ENCODE data around the gene RGS3.

The RGS3 gene

DNA sequence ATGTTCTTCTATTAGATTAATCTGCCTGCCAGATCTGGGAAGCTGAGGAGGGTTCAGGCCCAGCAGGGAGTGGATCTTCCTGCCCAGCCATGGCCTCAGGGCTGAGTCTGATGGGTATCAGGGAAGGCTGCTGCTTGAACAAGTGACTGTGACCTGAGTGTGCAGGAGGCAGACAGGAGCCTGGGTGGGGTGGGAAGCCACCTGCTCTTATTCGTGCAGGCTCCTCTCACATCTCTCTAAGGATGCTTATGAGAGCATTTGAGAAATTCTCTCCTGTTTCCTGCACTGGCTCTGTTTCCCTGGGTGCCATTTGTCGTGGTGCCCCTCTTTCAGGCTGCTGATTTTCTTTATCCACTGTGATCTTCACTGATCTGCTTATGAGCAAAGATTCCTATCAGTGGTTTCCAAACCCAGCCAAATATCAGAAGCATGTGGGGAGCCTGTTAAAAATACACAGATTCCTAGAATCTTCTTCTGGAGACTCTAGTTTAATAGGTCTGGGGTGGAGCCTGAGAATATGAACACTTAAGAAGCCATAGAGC, 2.1 kb downstream of the RGS3 start:
- no peak for DNase-seq

DNA sequence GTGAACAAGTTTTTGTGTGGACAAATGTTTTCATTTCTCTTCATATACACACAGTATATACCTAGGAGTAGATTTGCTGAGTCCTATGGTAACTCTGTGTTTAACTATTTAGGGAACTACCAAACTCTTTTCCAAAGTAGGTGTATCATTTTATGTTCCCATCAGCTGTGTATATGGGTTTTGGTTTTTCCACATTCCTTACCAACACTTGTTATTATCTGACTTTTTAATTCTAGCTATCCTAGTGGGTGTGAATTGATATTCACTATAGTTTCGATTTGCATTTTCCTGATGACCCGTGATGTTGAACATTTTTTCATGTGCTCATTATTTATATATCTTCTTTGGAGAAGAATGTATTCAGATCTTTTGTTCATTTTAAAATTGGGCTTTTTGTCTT, 3.7 kb downstream of the RGS3 start:
- DNase-seq, result no peak

DNA sequence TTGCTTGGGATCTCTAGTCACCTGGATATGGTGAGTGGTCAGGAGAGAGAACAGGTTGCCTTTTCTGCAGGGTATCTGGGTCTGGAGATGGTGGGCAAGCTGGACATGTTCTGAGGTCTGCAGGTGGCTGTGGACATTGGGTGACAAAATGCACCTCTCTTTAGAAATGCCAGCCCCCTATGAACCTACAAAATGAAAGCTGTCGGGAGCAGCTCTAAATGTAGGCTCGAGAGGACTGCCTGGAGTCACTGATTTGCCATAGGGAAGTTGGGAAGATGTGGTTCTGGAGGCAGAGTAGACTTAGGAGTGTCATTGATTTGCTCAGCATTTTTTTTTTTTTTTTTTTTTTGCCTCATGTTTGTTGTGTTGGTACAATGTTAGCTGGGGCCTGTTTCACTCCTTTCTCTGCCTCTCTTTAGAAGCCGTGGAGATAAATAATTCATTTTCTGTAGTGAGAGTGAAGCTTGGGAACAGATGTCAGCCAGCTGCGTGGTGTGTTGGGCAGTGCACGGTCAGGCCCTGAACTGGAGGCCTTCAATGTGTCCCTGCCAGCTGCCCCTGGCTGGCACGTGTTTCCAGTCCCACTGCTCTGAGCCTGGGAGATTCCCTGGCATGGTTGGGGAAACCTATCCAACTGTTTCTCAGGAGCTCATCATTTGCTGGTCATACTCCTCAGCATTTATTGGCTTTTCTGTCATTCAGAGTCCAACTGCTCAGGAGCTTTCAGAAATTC, 5.4 kb downstream of the RGS3 start:
- no peak for DNase-seq

DNA sequence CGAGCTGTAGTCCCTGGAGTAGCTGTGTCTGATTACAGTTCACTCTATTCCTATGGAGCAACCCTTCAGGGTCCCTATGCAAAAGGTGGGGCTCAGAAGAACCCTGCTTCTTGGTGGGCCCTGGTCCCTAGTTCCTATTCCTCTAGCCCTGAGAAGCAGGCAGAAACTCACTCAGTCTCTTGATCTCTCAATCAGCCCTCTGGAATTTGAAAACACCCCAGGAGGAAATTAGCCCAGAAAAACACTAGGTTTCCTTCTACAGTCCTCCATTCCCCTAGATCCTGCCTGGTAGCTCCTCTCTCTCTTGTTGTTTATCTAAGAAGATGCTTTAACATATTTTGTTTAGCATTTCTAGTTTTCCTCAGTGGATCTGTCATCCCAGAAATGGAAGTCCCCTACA, 7.6 kb downstream of the RGS3 start:
- no peak for DNase-seq

DNA sequence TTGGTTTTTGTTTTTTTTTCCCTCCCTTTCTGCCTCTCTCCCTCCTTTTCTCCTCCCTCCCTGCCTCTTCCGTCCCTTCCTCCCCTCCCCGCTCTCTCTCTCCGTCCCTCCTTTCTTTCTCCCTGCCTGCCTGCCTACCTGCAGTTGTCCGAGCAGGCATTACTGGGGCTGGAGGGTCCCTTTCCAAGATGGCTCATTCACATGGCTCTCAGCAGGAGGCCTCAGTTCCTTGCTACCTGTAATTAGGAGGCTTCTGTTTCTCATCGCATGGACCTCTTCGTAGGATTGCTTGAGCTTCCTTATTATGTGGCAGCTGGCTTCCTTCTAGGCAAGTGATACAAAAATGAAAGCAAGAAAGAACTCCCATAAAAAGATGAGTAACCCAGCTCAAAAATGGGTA, 8.0 kb downstream of the RGS3 start:
- no peak for DNase-seq

DNA sequence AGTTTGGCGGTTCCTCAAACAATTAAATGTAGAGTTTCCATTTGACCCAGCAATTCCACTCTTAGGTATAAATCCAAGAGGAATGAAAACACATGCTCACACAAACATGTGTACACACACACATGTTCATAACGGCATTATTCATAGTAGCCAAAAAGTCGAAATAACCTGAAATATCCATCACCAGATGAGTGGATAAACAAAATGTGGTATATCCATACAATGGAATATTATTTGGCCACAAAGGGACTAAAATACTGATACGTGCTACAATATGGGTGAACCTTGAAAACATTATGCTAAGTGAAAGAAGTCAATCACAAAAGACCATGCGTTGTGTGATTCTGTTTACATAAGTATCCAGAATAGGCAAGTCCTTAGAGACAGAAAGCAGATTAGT, 8.7 kb downstream of the RGS3 start:
- no peak for DNase-seq

DNA sequence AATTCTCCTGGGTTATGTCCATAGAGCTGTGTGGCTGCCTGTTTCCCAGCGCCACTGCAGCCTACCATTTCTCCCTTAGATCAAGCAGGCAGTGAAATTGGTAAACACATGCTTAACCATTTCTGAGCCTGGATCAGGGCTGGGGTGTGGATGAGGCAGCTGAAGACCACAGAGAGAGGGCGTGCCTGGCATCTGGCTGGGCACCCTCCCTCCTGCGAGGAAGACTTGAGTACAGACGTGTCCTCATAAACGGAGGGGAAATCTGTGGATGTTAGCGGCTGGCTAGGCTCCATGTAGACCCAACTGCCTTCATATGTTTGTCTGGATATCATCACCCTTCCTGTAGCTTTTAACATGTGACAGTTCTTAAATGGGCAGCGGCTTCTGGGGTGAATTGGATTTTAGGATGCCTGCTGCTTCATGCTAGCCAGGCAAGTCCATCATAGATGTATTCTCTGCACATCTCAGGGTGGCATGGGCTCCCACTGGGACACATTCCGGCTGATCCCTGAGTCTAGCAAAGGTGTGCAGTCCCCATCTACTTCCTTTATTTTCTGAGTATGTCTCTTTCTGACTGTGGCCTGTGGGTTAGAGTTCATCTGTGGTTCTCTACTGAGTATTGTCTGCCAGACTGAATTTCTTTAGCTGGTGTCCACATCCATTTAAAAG, 11.0 kb downstream of the RGS3 start:
- DNase-seq, result no peak

DNA sequence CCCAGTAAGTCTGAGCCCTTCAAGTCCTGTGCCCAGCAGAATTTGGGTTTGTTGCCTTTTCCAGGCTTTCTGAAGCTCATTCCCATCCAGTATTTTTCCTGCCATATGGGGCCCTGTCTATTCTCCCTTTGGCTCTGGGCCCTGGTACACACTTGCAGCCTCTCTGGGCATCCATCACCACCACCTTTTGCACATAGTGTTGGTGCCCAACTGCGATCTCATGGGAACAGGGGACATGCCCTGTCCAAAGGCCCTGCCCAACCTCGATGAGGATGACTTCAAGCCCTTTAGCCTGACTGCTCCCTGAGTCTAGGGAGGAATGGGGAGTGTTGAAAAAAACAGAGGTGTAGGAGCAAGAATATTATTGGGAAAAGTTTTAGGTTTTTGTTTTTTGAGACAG, 11.5 kb downstream of the RGS3 start:
- no peak for DNase-seq

DNA sequence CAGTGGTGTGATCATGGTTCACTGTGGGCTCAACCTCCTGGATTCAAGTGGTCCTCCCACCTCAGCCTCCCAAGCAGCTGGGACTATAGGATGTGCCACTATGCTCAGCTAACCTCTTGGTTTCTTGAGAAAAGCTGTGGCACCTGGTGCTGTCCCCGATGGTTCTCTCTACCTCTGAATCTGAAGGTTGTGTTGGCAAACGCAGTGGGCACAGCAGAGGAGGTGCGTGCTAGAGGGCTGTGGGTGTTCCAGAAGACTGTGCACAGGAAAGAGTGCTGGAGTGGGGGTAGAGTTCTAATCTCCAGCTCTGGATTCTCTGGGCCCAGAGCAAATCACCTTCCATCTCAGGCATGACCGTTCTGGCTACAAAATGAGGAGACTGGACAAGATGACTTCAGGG, 12.5 kb downstream of the RGS3 start:
- DNase-seq, result no peak

DNA sequence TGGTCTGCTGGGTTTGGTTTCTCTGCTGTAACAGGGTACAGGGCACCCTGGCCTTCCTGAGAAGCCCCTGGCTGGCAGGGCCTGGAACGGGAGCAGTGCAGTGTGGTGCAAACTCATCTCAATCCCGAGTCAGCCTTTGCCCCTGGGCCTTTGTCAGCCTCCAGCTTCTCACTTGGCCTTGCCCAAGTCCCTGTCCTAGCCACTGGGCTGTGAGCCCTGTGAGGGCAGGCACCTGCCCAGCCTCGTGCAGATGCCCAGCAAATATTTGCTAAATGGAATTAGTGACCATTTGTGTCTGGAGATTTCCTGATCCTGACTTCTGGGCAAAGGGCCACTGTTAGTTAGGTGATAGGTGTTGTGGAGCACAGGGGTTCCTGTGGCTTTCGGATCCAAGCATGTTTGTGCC, 13.0 kb downstream of the RGS3 start:
- no peak for DNase-seq

DNA sequence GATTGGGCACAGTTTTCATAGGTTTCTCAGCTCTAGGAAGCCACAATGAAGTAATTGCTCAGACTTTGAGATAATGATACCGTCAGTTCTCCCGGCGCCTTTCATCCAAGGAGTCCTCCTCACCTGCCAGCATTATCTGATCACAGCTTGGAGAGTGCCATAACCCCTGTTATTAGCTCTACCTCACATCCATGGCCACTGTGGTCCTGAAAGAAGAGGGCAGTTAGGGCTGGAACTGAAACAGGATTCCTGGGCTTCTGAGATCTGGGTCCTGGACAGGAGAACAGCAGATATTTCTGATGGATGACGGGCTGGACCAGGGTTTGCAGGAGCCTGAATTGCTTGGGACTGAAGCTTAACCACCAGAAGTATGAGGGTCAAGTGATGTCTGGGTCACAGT, 13.5 kb downstream of the RGS3 start:
- no peak for DNase-seq

DNA sequence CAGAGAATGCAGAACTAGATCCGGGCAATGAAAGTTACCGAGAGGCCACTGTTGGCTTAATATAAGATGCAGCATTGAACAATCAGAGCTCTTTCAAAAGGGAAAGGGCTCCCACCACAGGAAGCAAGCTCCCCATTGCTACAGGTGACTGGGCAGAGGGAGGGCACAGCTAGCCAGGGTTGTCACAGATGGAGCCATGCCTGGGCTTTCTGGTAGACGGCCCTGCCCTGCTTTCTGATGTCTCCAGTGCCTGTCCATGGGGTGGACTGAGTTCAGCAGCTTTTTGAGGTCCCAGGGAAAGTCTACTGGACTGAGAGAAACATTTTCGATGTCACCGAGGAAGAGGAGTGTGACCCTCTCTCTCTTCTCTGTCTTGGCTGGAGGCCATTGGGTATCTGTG, 14.1 kb downstream of the RGS3 start:
- no peak for DNase-seq

DNA sequence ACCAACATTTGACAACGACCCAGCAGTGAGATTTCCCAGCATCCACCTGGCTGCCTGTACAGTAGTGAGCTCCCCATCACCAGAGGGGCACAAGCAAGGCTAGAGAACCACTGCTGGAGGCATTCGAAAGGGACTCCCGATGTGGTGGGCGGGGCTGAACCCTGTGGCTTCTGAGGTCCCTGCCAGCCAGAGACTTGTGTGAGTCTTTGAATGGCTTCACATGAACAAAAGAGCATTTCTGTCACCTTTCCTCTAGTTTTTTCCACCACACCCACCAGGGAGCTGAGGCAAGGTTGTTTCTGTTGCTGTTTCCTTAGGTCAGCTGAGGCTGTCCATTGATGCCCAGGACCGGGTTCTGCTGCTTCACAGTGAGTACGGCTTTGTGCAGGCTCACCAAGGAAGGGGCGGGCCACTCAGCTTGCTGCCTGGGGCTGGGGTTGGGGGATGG, 15.7 kb downstream of the RGS3 start:
- no peak for DNase-seq

DNA sequence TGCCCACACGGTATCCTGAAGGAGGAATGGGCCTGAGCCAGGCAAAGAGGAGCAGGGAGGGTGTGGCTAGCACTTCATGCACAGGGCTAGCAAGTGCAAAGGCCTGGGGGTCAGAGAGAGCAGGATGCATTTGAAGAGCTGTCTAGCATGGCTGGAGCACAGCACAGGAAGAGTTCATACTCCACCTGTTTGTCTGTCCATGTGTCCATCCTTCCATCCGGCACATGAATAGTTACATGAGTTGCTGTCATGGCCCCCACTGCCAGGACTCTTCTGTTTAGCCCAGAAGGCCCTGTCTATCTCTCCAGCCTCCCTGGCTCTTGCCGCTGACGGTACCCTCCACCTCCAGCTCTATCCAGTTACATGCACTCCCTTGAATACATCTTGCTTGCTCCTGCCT, 17.1 kb downstream of the RGS3 start:
- DNase-seq, result no peak

DNA sequence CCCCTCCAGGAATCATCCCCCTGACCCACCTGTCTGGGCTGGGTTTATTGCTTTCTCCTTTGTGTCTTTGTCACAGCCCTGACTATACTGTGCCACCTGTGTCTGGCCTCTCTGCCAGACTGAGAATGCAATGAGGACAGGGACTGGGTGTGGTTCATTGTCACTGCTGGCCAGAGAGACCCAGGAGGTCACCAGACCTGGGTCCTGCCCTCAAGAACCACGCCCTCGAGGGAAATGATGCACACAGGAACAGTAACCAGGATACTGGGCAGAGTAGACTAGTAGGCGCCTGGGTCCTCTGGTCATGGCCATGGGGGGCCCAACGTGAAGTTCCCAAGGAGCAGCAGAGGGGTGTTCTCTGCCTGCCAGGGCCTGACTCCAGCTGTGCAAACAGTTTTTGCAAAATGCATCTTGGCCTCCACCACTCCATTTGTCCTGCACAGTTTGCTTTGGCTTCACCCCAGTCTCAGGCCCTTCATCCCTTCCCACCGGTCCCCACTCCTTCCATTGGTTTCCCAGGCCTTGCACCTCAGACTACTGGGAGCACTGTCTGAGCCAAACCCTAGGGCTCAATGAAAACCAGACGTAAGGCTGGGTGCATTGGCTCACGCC, 17.8 kb downstream of the RGS3 start:
- DNase-seq, result no peak

DNA sequence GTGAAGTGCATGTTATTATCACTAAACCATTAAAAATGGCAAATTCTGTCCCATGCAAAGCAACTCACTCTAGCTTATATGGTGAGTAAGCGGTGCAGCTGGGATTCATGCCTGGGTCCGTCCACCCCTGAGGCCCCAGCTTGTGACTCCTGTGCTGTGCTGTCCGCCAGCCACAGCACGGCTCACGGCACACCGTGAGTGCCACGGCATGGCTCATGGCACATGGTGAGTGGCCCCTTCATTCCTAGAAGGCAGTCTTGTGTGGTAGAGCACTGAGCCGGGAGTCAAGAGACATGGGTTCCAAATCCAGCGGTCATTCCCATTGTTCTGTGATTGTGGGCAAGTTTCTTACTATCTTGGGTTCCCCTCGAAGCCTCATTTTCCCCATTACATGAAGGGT, 18.8 kb downstream of the RGS3 start:
- DNase-seq, result no peak

DNA sequence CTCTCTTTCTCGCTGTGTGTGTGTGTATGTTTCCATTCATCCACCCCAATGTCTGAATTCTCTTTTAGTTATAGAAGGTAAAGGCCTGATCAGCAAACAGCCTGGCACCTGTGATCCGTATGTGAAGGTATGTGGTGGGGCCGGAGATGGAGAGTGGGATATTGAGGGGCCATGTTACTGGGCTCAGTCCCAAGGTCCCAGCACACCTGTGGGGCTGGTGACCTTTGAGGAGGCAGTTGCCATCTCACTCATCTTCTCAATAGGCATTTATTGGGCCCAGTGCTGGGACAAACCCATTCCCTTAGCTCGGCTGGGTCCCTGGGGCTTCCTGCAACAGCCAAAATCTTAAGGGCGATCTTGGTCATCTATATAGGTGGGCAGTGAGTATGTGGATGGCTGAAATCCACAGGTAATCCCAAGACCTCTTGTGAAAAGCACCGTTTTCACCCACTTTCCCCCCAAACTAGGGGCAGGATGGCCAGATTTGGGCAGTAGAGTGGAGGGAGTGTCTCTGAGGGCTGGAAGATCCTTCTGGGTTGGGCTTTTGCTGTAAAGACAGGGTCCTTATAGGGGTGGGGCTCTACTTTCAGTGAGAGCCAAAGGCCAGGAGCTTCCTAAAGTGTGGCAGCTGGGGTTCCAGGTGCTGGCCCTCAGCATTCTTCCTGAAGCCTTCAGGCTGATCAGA, 19.6 kb downstream of the RGS3 start:
- no peak for DNase-seq

DNA sequence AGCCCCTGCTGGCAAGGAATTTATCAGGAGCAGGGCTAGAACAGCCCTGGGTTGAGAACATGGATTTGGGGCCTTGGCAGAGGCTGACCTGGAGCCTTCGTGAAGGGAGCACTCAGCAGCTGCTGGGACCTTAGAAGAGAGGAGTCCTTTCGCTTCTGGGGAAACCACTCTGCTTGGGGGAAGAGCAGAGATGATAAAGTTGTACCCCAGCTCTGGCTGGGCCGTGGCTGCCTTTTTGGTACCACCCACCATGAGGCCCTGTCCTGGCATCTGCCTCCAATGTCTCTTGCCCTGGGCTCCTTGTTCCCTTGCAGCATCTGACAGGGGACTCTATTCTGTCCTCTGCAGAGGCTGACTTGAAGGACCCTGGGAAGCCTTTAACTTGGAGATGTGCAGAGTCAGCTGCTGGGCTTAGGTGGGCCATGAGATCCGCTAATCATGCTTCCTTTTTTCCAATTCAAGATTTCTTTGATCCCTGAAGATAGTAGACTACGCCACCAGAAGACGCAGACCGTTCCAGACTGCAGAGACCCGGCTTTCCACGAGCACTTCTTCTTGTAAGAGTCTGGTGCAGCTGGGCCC, 20.2 kb downstream of the RGS3 start:
- DNase-seq, result no peak

DNA sequence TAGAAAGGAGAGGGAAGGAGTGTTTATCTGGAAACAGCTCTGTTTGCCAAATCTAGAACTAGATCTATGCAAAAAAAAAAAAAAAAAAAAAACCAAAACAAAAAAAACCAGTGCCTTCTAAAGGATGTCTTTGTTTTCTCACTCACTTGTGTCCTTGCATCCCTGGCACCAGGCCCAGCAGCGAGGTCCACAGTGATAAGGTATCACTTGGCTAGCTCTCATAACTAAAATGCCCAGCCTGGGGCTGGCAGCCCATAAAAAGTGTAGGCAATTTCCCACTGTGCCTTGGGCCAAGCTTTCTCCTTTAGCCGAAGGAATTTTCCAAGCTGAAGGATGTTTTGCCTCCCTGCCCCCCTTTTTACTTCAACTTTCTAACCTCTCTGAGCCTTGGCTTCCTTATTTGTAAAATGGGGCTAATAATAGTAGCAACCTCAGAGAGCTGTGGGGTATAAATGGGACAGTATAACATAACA, 20.8 kb downstream of the RGS3 start:
- no peak for DNase-seq

DNA sequence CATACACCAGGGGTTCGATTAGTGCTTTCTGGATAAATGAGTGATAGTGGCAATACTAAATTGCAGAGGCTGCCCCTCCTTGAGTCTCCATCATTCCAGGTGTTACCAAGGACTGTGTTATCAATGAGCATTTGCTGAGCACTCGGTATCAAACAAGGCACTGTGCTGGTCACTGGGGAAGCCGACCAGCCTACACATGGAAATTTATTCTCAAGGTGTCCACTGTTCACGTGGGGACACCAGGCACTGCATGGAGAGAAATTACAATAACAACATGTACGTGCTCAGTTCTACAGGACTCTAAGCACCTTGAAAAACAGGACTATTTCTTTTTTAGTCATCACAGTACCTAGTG, 22.2 kb downstream of the RGS3 start:
- DNase-seq, result no peak

DNA sequence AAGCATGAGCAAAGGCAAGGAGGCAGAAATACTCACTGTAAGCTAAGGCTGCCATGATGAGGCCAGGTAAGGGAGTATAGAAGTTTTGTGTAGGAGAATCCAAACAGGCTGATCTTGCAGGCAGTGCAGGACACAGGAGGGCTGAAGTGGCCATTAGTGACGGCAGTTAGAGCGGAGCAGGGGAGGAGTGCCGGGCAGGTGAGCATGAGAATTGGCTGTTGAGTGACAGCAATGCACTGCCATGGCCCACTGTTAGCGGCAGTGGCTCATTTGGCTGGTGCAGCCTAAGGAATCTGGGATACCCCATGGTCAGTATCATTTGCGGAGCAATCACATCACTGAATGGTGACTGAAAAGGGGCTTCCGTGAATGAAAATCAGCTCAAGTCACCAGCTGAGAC, 22.8 kb downstream of the RGS3 start:
- no peak for DNase-seq

DNA sequence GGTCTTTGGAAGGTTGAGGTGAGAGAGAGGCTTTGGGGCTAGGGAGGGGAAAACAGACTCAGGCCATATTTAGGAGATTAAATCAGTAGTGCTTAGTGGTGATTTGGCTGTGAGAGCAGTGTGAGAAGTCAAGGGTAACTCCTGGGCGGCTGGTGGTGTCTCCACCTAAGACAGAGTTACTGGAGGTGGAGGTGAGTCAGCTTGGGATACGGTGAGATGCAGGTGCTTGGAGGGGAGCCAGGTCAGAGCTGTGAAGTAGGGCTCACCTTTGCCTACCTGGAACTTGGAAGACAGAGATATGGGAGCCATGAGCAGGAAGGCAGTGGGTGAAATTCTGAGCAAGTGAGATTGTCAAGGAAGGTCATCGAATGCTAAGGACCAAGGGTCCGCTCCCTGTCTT, 24.5 kb downstream of the RGS3 start:
- DNase-seq, result no peak

DNA sequence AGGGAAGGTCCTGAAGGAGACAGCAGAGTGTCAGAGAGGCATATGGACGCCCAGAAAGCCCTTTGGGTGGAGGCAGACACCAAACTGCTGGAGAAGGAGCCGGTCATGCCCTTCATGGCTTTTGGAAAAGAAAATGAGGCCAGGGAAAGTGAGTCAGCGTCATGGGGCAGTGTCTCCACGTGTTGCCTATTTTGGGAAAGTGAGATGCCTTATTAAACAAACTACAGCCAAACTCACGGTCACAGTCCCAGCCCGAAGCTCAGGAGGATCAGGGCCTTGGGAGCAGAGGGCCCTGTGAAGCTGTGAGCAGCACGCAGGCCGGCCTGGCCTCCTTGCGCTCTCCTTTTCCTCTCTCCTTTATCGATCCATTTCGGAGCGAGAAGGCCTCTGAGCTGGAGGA, 25.0 kb downstream of the RGS3 start:
- DNase-seq, result peak in 1 of 2 donors; percentile 21
